ENCODE results near the gene KLF16.
A peak's percentile ranks its signal among the peaks of the same experiment; 100 is the strongest.

Gene KLF16

GRCh38 chr19:1807695-1808394 lies 55.5 kb downstream of the KLF16 start:
- peak; percentile 7 for DNase-seq (ENCODE audit: low read depth)
- no peak for TF ChIP-seq CTCF (conservative IDR thresholded peaks at IDR 0.05; ENCODE audit: low read depth, low read length)
- no peak overlapping the region for H3K4me3 ChIP-seq (ENCODE audit: low read depth, low read length)

GRCh38 chr19:1807030-1807694 lies 56.2 kb downstream of the KLF16 start:
- DNase-seq (ENCODE audit: low read depth), result no peak
- TF ChIP-seq CTCF (conservative IDR thresholded peaks at IDR 0.05; ENCODE audit: low read depth, low read length), result no peak
- no peak overlapping the region for H3K4me3 ChIP-seq (ENCODE audit: low read depth, low read length)

- H3K4me3 ChIP-seq (ENCODE audit: low read depth, low read length), result no peak overlapping the region
- DNase-seq (ENCODE audit: low read depth), result no peak
- no peak for TF ChIP-seq CTCF (conservative IDR thresholded peaks at IDR 0.05; ENCODE audit: low read depth, low read length)
Observed at GRCh38 chr19:1806184-1807029, 57.0 kb downstream of the KLF16 start.

GRCh38 chr19:1805401-1806183 lies 57.8 kb downstream of the KLF16 start:
- no peak for TF ChIP-seq CTCF (conservative IDR thresholded peaks at IDR 0.05; ENCODE audit: low read depth, low read length)
- no peak for DNase-seq (ENCODE audit: low read depth)
- H3K4me3 ChIP-seq (ENCODE audit: low read depth, low read length), result no peak overlapping the region

GRCh38 chr19:1804858-1805257 lies 58.5 kb downstream of the KLF16 start:
- TF ChIP-seq CTCF (conservative IDR thresholded peaks at IDR 0.05; ENCODE audit: low read depth, low read length), result no peak
- no peak for DNase-seq (ENCODE audit: low read depth)
- H3K4me3 ChIP-seq (ENCODE audit: low read depth, low read length), result no peak overlapping the region

Measured in choroid plexus epithelial cell (primary cell).